Calu3 (cell line): ENCODE results near the gene PGAP3. TPM values are rescaled to one million over a fixed set of nuclear protein-coding genes. Genes with fewer than 3 reads are reported as not detected.

ENCODE experiments used
- BruUV-seq: library from RNA; stranded (reverse); fragments of 400-500 nt; replicated peaks from 2 replicates; lab custom pipeline; 2021; lab: Mats Ljungman, UMichigan
- CTCF ChIA-PET: fragments of 300-600 bp; sonication (Branson Sonifier 250); formaldehyde crosslinking; loops from one replicate; lab custom pipeline; 2022; ENCODE audit warnings: antibody characterized with exemption; lab: Charles Lee
- DNase-seq: peaks from one replicate; pipeline ENCODE4 v3.0.0; 2022
- H3K27ac Mint-ChIP-seq: one replicate; pipeline ENCODE4 v1.8.0; 2022; ENCODE audit warnings: mixed read lengths; ENCODE audit not compliant: unreplicated experiment
- H3K27me3 Mint-ChIP-seq: one replicate; pipeline ENCODE4 v1.8.0; 2022; ENCODE audit warnings: mixed read lengths; ENCODE audit not compliant: unreplicated experiment
- H3K36me3 Mint-ChIP-seq: one replicate; pipeline ENCODE4 v1.8.0; 2022; ENCODE audit warnings: mild to moderate bottlenecking, moderate library complexity, mixed read lengths; ENCODE audit not compliant: insufficient read depth, unreplicated experiment
- H3K4me1 Mint-ChIP-seq: one replicate; pipeline ENCODE4 v1.8.0; 2022; ENCODE audit warnings: mild to moderate bottlenecking, low read depth, mixed read lengths; ENCODE audit not compliant: unreplicated experiment
- H3K4me3 Mint-ChIP-seq: one replicate; pipeline ENCODE4 v1.8.0; 2022; ENCODE audit warnings: mild to moderate bottlenecking, low read depth, moderate library complexity, mixed read lengths; ENCODE audit not compliant: unreplicated experiment
- H3K9me3 Mint-ChIP-seq: one replicate; pipeline ENCODE4 v1.8.0; 2022; ENCODE audit warnings: low read depth, mixed read lengths; ENCODE audit not compliant: unreplicated experiment
- CTCF ChIP-seq: fragments of 200-600 bp; IDR thresholded peaks from one replicate; pipeline ENCODE4 v1.8.0; 2022; ENCODE audit warnings: antibody characterized with exemption; ENCODE audit not compliant: unreplicated experiment
- intact Hi-C: fragments of 100-400 bp; cut with micrococcal nuclease; formaldehyde crosslinking; loops from one replicate; pipeline ENCODE4 v1.10.0; 2022; ENCODE audit not compliant: unreplicated experiment
- total RNA-seq: library from RNA; stranded (reverse); gene quantifications from 2 replicates; pipeline ENCODE4 v1.2.3, GENCODE V29; 2022

Gene PGAP3
- total RNA-seq, 1 experiment from 2014 or later = 1,186 TPM

GRCh38 chr17:39666231-39666600 is 21.6 kb downstream of the PGAP3 start:
- intact Hi-C loops = no loop called here
- CTCF ChIA-PET = interaction anchor here (0.6 to 161.2 kb wide), 25 partner anchors 46 to 810 kb away, joined by 3 to 42089 read pairs (median 5); partner anchors contain the start of genes ERBB2, GRB7, GSDMA and GSDMB
- Mint-ChIP-seq H3K9me3 (no peaks in the 10 kb centered on the region), H3K27ac (peak overlapping the region; percentile 1), H3K36me3 (peaks cover 80% of the 10 kb centered on the region), H3K4me1 (peaks cover 62% of the 10 kb centered on the region), H3K27me3 (peaks cover 62% of the 10 kb centered on the region), H3K4me3 (peak overlapping the region; percentile 28)
- DNase-seq = peak; percentile 86
- TF ChIP-seq CTCF = no peak
- BruUV-seq = no TSS peak

GRCh38 chr17:39665642-39666224 is 22.1 kb downstream of the PGAP3 start:
- peaks cover 57% of the 10 kb centered on the region for H3K27me3 Mint-ChIP-seq
- DNase-seq = peak; percentile 100
- H3K36me3 Mint-ChIP-seq = peaks cover 82% of the 10 kb centered on the region
- intact Hi-C loops = no loop called here
- H3K4me1 Mint-ChIP-seq = peaks cover 62% of the 10 kb centered on the region
- TF ChIP-seq CTCF = no peak
- no peaks in the 10 kb centered on the region for H3K9me3 Mint-ChIP-seq
- CTCF ChIA-PET = interaction anchor here (0.6 to 161.2 kb wide), 23 partner anchors 45 to 435 kb away, joined by 3 to 42089 read pairs (median 7); partner anchors contain the start of genes ERBB2, GRB7, GSDMA and GSDMB
- H3K27ac Mint-ChIP-seq = peak overlapping the region; percentile 8
- peak overlapping the region; percentile 28 for H3K4me3 Mint-ChIP-seq
- no TSS peak for BruUV-seq

GRCh38 chr17:39664581-39665561 is 23.0 kb downstream of the PGAP3 start, which contains the start of gene TCAP:
TSS of gene TCAP (plus strand) at chr17:39665349. CDS start at chr17:39665360, 11 bp downstream.
- Mint-ChIP-seq H3K27me3 (peaks cover 48% of the 10 kb centered on the region), H3K9me3 (no peaks in the 10 kb centered on the region), H3K36me3 (peaks cover 86% of the 10 kb centered on the region), H3K27ac (peak within 1 kb of the TSS; percentile 8), H3K4me3 (peak within 1 kb of the TSS; percentile 28), H3K4me1 (peaks cover 62% of the 10 kb centered on the region)
- peak; percentile 95 for DNase-seq
- no peak for TF ChIP-seq CTCF
- intact Hi-C loops = loop anchor here (1.0 kb wide), 1 partner anchor 53 kb away; no protein-coding TSS in a partner anchor
- CTCF ChIA-PET = interaction anchor here (0.8 to 161.2 kb wide), 20 partner anchors 44 to 436 kb away, joined by 3 to 42089 read pairs (median 9); partner anchors contain the start of genes ERBB2, GRB7, GSDMA and GSDMB
- BruUV-seq = no TSS peak
